GM19467 (cell line): ENCODE measurements around the gene IFI44L.
A peak's percentile ranks its signal among the peaks of the same experiment; 100 is the strongest.

ENCODE experiments used
- ATAC-seq: cut with Tn5 transposase; IDR thresholded peaks from one replicate; pipeline ENCODE4 v1.9.1; 2021; ENCODE audit warnings: mild to moderate bottlenecking, moderate library complexity; ENCODE audit not compliant: unreplicated experiment

The IFI44L gene

GRCh38 chr1:78619803-78620579 lies at the start of gene IFI44L:
Gene IFI44L, plus strand, starts transcription at chr1:78620448. Its CDS starts 7,468 bp downstream, at chr1:78627916.
- peak; percentile 41 for ATAC-seq

- no peak for ATAC-seq
These were observed 49.7 kb upstream of the IFI44L start for GRCh38 chr1:78570539-78570938.

GRCh38 chr1:78577257-78578100 lies 42.8 kb upstream of the IFI44L start:
- no peak for ATAC-seq

- ATAC-seq, result no peak
These were observed 33.7 kb upstream of the IFI44L start for GRCh38 chr1:78586572-78586971.

GRCh38 chr1:78587211-78587610 lies 33.0 kb upstream of the IFI44L start:
- no peak for ATAC-seq

- no peak for ATAC-seq
These were observed 28.3 kb upstream of the IFI44L start for GRCh38 chr1:78591971-78592370.

- no peak for ATAC-seq
These were observed 21.0 kb upstream of the IFI44L start for GRCh38 chr1:78599294-78599693.

GRCh38 chr1:78601068-78601467 lies 19.2 kb upstream of the IFI44L start:
- no peak for ATAC-seq

GRCh38 chr1:78603206-78603605 lies 17.0 kb upstream of the IFI44L start:
- no peak for ATAC-seq

- no peak for ATAC-seq
These were observed 15.6 kb upstream of the IFI44L start for GRCh38 chr1:78604643-78605042.

- no peak for ATAC-seq
These were observed 14.0 kb upstream of the IFI44L start for GRCh38 chr1:78606274-78606673.

GRCh38 chr1:78607334-78607927 lies 12.8 kb upstream of the IFI44L start:
- no peak for ATAC-seq

- ATAC-seq, result no peak
These were observed 12.3 kb upstream of the IFI44L start for GRCh38 chr1:78607944-78608343.

GRCh38 chr1:78617615-78618026 lies 2.6 kb upstream of the IFI44L start:
- ATAC-seq, result peak; percentile 39

GRCh38 chr1:78619032-78619431 lies 1.2 kb upstream of the IFI44L start:
- ATAC-seq, result no peak

- ATAC-seq, result peak; percentile 2
These were observed 824 bp upstream of the IFI44L start for GRCh38 chr1:78619446-78619802.

GRCh38 chr1:78620666-78621065 lies 418 bp downstream of the IFI44L start:
- ATAC-seq, result no peak

GRCh38 chr1:78622548-78622947 lies 2.3 kb downstream of the IFI44L start:
- ATAC-seq, result no peak

GRCh38 chr1:78624035-78624434 lies 3.8 kb downstream of the IFI44L start:
- ATAC-seq, result no peak

GRCh38 chr1:78627321-78627720 lies 7.1 kb downstream of the IFI44L start:
- no peak for ATAC-seq

GRCh38 chr1:78630600-78630999 lies 10.4 kb downstream of the IFI44L start:
- ATAC-seq, result no peak

GRCh38 chr1:78633209-78633608 lies 13.0 kb downstream of the IFI44L start:
- no peak for ATAC-seq
